Glomerular visceral epithelial cell (primary cell): ENCODE data around the gene CAVIN1.
"Not testable (repeated sequence)": the region's sequence is repeated elsewhere in the genome, so short reads cannot be mapped to it uniquely, and the experiment has no call there.

Experiments used
- DNase-seq: peaks from one replicate; pipeline ENCODE4 v3.0.0-alpha.2; 2016; ENCODE audit errors: extremely low spot score

Gene CAVIN1, protein sequence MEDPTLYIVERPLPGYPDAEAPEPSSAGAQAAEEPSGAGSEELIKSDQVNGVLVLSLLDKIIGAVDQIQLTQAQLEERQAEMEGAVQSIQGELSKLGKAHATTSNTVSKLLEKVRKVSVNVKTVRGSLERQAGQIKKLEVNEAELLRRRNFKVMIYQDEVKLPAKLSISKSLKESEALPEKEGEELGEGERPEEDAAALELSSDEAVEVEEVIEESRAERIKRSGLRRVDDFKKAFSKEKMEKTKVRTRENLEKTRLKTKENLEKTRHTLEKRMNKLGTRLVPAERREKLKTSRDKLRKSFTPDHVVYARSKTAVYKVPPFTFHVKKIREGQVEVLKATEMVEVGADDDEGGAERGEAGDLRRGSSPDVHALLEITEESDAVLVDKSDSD

DNA sequence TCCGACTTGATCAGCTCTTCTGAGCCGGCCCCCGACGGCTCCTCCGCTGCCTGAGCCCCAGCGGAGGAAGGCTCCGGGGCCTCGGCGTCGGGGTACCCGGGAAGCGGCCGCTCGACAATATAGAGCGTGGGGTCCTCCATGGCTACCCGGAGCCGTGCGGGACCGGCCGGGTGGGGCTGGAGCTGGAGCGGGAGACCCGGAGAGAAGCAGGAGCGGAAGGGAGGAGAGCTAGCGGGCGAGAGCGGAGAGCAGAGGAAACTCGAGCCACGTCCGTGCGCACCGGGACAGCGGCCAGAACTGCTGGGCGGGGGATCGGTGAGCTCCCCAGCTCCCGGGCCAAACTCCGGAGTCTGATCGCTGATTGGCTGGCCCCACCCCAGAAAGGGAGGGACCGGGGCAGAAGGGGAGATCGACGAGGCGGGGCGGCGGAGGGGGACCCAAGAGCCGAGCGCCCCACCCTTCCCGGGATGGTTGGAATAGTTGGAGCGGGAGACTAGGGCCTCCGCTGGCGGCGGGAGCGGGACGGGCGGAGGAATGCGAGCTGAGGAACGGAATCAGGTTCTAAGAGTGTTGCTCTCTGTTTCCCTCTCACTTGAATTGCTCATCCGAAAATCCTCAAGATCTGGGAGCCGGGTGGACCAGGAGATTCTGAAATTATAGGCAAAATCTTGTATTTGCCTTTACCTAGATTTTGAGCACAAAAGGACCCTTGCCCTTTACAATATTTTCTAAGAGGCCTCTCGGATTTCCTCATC lies at the start of gene CAVIN1:
TSS of gene CAVIN1 (minus strand) at position 299 of the 755 bp plus-strand sequence. CDS start at position 140, 159 bp downstream.
- peak; percentile 98 for DNase-seq

DNA sequence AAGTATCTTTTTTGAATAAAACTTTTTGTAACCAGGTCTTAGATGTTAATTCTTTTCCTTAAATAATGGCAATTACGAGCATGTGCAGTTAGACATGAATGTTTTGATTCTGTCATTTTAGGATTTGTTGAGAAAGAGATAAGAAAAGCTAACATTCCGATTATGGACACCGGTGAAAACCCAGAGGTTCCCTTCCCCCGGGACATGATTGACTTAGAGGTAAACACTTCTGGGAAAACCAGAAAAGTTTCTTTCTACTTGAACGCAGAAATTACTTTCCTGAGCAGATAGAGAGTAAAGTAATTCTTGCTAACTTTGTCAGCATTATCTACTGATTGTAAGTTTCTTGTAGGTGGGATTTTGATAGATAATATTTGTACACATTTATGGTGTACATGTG lies 44.8 kb upstream of the CAVIN1 start:
- no peak for DNase-seq

DNA sequence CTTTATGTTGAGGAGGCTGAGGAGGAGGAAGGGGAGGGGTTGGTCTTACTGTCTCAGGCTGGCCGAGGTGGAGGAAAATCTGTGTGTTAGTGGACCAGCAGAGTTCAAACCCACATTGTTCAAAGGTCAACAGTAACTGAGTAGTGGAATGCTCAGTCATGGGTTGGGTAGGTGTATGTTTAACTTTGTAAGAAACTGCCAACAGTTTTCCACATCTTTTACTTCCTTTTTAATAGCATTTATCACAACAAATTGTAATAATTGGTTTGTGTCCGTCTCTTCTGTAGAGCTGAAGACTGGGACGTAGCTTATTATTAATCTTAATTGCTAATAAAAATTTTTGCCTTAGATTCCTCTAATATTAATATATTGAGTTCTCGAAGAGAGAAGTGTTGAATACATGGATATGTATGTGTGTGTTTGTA lies 40.9 kb upstream of the CAVIN1 start:
- DNase-seq = no peak

DNA sequence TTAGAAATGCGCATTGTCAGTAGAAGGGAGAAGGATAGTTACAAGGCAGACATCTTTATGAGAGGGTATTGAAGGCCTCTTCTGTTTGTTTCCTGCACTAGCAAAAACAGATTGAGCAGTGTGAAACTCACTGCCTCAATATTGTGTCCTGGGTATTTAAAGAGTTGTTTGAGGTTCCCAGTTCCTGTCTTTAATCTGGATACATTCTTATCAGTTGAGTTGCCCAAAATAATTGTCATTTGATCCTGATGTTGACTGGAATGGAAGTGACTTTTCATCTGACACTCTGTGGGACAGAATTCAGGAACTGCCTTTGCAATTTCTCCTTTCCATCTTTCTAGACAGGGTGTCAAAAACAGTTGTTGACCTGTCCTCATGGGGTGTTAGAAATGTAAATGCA lies 37.3 kb upstream of the CAVIN1 start:
- DNase-seq = no peak

DNA sequence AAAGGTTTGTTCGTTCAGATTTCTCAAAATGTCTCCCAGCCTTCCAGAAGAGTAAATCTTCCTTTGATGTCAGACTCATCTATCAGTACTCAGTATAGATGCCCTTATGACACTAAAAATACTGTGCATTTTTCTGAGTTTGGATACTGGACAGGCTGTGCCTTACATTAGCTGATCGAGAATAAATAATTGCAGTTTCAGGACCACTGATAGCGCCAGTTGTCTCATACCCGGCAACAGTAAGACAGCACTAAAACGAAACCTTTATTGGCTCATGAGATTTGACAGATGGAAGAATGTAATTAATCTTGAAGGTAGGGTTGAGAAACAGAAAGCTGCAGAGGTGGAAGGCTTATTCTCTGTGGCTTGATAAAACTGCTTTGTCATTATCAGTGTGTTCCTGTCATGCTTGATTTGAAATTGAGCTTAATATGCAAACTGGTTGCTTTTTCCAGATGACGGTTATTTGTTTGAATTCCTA lies 36.8 kb upstream of the CAVIN1 start:
- peak; percentile 41 for DNase-seq

DNA sequence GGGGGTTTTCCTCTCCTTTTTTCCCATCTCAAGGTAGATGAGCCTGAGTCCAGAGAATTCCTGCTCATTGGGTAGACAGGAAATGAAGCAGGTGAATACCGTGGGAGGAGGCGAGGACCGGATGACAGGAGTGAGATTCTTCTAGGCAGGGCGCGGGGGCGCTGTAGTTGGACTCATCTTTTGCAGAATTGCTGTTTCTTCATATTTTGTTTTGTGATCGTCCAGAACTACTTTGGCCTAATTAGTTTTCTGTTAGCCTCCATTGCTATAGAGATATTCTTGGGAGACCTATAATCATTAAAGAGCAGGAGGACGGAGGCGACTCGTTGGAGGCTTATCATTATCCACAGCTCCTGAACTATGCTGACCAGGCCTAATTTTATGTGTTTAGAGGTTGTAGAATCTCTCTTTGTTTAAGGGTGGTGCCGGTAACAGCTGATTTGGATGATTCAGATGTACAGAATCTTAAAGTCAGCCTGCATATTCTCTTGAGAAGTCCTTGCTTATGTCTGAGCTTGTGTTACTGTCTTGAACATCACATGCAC lies 36.3 kb upstream of the CAVIN1 start:
- peak; percentile 33 for DNase-seq

DNA sequence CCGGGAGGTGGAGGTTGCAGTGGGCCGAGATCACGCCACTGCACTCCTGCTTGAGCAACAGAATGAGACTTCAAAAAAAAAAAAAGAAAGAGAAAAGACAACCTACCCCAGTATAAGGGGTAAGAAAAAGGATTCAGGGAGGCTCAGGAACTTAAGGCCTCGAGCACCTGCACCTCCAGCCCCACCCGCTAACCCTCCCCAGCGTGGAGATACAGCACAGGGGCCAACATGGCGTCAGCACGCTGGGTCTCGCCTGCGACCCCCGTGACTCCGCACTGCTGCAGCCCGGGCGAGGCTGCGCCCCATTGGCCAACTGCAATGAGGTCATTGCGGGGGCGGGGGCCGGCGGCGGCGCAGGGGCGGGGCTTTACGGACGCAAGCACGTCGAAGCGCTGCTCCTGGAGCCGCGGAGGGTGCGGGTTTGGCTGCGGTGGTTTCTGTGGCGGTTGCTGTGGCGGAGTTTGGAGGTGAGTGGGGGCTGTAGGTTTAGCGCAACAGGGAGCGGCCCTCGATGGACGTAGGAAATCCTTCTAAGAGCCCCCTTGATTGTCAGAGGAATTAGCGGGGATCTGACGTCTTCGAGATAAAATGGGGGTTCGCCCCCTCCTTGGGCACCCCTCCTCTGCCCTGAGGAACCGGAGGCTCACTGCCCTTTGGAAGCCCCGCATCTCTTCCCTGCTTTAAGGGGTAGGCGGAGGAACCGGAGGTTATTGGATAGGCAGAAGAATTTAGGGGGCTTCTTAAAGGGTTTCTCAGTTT lies 35.6 kb upstream of the CAVIN1 start, which contains the start of gene ATP6V0A1:
TSS of gene ATP6V0A1 (plus strand) at position 382 of the 759 bp plus-strand sequence. CDS start 2,017 bp downstream, outside the sequence.
- peak; percentile 85 for DNase-seq

DNA sequence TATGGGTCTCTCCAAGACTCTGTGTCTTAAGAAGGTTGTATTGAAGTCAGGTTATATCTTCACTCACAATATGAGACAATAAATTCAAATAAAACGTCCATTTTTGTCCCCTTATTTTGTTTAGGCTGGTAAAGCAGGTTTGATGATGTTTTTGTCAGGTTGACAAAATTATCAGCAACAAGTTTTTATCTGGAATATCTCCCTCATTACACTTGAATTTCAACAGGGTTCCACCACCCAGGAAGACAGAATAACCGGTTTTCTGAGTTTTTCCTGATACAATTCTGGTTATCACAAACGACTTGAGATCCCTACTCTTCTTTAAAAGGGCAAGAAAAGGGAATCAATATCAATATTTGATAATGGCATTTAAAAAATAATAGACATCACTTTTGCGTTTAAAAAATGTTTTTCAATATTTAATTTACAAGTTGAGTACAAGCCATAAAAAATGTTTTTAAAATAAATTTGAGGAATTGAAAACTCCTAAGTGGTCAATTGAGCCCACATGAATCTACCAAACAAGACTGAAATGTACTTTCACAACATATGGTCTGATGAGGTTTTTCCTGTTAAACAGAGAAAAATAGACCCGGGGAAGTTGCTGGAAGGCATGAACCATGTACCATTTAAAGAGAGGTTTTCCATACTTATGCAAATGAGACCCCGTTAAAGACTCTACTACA lies 34.2 kb upstream of the CAVIN1 start:
- no peak for DNase-seq

DNA sequence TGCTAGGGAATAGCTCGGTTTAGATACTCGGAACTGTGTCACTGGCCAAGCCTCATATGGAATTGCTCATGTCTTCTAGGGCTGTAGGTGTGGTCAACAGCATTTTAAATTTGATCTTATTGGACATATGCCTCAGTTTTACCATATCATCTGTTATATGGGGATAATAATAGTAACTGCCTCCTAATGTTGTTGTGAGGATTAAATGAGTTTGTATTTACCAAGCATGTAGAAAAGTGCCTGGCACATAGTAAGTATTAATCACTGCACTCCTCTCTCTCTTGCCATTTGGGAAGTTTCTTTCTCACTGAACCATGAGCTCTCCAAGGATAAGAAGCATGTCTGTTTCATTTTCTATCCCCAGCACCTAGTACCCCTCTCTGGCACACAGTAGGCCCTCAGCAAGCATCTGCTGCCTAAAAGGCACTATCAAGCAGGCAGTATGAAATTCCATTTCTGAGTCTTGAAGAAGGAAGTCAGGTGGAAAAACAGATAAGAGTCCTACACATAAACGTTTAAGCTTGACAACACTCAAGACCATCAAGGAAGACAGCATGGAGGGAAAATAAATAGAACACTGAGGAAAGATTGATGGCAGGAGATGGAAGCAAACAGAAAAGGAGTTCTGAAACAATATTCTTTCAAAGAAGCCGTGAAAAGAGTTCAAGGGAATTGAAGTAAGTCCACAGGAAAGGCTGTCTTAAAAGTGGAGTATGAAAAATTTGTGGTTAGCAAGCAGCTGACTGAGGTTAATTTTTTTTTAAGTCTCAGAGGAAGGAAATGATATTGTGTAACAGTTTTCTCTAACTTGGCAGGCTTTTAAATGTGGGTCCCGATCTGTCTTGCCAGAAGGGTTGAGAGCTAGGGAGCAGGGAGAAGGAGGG lies 33.4 kb upstream of the CAVIN1 start:
- peak; percentile 53 for DNase-seq

DNA sequence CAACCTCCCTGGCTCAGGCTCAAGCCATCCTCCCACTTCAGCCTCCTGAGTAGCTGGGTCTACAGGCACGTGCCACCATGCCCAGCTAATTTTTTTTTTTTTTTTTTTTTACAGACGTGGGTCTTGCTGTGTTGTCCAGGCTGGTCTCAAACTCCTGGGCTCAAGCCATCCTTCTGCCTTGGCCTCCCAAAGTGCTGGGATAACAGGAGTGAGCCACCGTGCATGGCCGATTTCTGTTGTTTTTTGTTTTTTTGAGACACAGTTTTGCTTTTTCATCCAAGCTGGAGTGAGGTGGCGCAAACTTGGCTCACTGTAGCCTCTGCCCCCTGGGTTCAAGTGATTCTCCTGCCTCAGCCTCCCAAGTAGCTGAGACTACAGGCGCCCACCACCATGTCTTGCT lies 31.9 kb upstream of the CAVIN1 start:
- not testable (repeated sequence) for DNase-seq

DNA sequence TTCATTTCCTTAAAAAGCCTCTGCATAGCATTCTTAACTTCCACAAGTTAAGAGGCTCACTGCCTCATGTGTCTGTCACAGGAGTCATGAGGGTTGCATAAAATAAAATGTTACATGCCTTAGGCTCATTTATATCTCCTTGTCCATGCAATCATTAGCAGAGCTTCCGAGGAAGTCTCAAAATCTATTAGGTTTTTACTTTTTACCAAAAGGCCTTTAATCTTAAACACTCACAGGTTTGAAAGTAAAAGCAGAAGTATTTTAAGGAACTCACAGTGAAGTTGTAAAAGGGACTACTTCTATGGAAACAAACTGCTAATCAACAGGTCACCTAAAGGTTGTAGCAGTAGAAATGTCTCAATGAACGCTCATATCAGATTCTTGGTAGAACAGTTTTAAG lies 30.4 kb upstream of the CAVIN1 start:
- no peak for DNase-seq

DNA sequence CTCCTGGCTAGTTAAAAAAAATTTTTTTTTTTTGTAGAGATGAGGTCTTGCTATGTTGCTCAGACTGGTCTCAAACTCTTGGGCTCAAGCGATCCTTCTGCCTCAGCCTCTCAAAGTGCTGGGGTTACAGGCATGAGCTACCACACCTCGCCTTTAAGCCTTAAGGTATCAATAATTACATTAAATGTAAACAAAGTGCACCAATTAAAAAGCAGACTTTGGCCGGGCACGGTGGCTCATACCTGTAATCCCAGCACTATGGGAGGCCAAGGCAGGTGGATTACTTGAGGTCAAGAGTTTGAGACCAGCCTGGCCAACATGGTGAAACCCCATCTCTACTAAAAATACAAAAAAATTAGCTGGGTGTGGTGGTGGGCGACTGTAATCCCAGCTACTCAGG lies 28.2 kb upstream of the CAVIN1 start:
- not testable (repeated sequence) for DNase-seq

DNA sequence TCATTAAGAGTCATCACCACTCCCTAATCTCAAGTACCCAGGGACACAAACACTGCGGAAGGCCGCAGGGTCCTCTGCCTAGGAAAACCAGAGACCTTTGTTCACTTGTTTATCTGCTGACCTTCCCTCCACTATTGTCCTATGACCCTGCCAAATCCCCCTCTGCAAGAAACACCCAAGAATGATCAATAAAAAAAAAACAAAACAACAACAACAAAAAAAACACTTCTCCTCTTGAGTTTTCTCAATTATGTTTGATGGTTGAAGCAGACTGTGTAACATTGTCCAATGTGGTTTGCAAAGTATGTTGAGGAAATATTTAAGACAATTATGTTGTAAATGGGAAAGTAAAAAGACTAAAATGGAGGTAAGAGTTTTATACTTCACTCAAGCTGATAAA lies 26.8 kb upstream of the CAVIN1 start:
- not testable (repeated sequence) for DNase-seq

DNA sequence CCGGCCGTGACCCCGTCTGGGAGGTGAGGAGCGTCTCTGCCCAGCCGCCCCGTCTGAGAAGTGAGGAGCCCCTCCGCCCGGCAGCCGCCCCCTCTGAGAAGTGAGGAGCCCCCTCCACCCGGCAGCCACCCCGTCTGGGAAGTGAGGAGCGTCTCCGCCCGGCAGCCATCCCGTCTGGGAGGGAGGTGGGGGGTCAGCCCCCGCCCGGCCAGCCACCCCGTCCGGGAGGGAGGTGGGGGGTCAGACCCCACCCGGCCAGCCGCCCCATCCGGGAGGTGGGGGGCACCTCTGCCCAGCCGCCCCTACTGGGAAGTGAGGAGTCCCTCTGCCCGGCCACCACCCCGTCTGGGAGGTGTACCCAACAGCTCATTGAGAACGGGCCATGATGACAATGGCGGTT lies 26.1 kb upstream of the CAVIN1 start:
- DNase-seq = not testable (repeated sequence)

DNA sequence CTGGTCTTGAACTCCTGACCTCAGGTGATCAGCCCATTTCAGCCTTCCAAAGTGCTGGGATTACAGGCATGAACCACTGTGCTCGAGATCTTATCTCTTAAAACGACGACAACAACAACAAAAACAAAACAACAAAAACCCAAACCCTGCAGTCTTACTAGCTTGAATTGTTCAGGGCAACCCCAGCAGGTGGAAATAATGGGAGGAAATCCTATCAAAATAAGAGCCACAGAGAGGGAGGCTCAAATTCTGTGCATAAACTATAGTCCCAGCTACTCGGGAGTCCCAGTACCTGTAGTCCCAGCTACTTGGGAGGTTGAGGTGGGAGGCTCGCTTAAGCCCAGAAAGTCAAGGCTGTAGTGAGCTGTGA lies 19.1 kb upstream of the CAVIN1 start:
- no peak for DNase-seq

DNA sequence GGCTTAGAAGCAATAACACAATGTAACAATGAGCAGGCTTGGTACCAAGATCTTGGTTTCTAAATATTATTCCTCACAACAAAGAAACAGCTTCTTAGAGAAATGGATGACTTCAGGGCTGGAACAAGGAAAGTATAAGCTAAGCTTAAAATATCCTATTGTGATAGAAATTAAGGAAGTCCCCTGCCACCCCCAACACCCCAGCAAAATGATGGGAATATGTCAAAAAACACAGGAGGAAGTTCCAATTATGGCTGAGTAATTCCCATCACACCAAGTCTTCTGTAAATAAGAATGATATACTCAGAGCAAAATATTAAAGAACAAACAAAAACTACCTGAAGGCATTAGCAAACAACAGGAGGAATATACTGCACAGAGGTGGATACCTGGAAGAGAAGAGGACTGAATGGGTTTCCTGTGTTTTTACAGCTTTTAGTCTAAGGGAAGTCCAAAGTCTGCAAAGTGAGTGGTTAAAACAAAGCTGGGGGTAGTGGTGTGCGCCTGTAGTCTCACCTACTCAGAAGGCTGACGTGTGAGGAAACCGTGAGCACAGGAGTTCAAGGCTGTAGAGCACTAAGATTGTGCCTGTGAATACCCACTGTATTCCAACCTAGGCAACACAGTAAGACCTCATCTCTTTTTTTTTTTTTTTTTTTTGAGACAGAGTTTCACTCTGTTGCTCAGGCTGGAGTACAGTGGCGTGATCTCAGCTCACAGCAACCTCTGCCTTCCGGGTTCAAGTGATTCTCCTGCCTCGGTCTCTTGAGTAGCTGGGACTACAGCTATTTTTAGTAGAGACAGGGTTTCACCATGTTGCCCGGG lies 18.5 kb upstream of the CAVIN1 start:
- DNase-seq = no peak

DNA sequence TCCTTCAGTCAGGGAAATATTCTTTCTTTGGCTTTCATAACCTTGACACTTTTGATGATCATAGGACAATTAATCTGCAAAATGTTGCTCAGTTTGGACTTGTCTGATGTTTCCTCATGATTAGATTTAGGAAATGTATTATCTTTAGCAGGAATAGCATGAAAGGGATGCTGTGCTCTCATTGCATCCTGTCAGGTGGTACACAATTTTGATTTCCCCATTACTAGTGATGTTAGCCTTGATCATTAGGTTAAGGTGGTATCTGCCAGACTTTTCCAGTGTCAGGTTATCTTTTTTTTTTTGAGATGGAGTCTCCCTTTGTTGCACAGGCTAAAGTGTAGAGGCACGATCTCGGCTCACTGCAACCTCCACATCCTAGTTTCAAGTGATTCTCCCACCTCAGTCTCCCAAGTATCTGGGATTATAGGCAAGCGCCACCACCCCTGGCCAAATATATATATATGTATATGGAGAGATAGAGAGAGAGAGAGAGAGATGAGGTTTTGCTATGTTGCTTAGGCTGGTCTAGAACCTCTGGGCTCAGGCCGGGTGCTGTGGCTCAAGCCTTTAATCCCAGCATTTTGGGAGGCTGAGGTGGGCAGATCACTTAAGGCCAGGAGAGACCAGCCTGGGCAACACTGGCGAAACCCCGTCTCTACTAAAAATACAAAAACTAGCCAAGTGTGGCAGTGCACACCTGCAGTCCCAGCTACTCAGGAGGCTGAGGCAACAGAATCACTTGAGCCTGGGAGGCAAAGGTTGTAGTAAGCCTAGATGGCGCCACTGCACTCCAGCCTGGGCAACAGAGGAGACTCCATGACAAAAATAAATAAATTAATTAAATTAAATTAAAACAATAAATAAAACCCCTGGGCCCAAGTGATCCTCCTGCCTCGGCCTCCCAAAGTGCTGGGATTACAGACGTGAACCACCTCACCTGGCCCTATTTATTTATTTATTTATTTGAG lies 15.8 kb upstream of the CAVIN1 start:
- DNase-seq = peak; percentile 37

DNA sequence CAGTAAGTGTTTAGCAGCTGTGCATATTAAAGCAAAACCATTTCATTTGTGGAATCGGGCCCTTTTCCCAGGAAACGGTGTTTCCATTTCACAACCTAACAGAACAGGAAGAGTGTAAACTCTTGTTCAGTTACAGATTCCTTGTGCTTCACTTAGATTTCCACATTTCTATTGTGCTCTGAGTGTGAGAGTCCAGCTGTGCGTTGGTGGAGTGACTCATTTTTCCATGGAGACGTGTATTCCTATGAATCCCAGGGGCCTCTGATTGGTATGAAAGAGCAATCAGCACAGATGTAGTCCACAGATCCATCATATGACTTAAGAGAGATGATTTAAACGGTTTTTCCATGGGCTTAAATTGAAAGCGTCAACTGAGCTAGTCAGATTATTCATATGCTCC lies 13.3 kb upstream of the CAVIN1 start:
- no peak for DNase-seq
